Activated T-cell treated with anti-CD3 and anti-CD28 coated beads, Interleukin-2, amount 50 U/mL, for 4 hours (primary cell): ENCODE results near the gene TRIB2. TPM values are rescaled to one million over a fixed set of nuclear protein-coding genes. Genes with fewer than 3 reads are reported as not detected.

ENCODE experiments used
- ATAC-seq, 2 donors: fragments of 200-7000 bp; cut with Tn5 transposase; one replicate each; pipeline ENCODE4 v1.10.0; 2021
- DNase-seq: peaks from one replicate; pipeline ENCODE4 v3.0.0-alpha.2; 2020
- H3K27me3 Mint-ChIP-seq: one replicate; pipeline ENCODE4 v1.8.0; 2021; ENCODE audit warnings: low read depth, mixed read lengths
- H3K36me3 Mint-ChIP-seq: one replicate; pipeline ENCODE4 v1.8.0; 2022; ENCODE audit warnings: mixed read lengths; ENCODE audit not compliant: insufficient read depth
- H3K4me1 Mint-ChIP-seq: one replicate; pipeline ENCODE4 v1.8.0; 2021; ENCODE audit warnings: low read depth, mixed read lengths
- H3K4me3 Mint-ChIP-seq: one replicate; pipeline ENCODE4 v1.8.0; 2021; ENCODE audit warnings: mild to moderate bottlenecking, moderate library complexity, mixed read lengths
- H3K9me3 Mint-ChIP-seq: one replicate; pipeline ENCODE4 v1.8.0; 2021; ENCODE audit warnings: mixed read lengths
- total RNA-seq, 3 donors: library from RNA; stranded (reverse); gene quantifications; one replicate each; pipeline ENCODE4 v1.2.1, GENCODE V29; 2021

Gene TRIB2
- total RNA-seq, 3 donors from 2014 or later, result 8.8 to 13.3 (median 9.8) TPM

GRCh38 chr2:12709207-12709522 is 7.6 kb upstream of the TRIB2 start:
- peaks cover 62% of the 10 kb centered on the region for H3K4me1 Mint-ChIP-seq
- ATAC-seq (peak; percentile 83 to 85), DNase-seq (no peak)
- H3K4me3 Mint-ChIP-seq, result no peak overlapping the region
- H3K27me3 Mint-ChIP-seq, result no peaks in the 10 kb centered on the region
- H3K9me3 Mint-ChIP-seq, result peaks cover 6% of the 10 kb centered on the region
- H3K36me3 Mint-ChIP-seq, result no peaks in the 10 kb centered on the region

- DNase-seq (no peak), ATAC-seq (no peak)
- no peaks in the 10 kb centered on the region for H3K27me3 Mint-ChIP-seq
- H3K9me3 Mint-ChIP-seq, result peaks cover 5% of the 10 kb centered on the region
- H3K4me1 Mint-ChIP-seq, result peaks cover 62% of the 10 kb centered on the region
- H3K4me3 Mint-ChIP-seq, result no peak overlapping the region
- H3K36me3 Mint-ChIP-seq, result no peaks in the 10 kb centered on the region
Observed at GRCh38 chr2:12710301-12710700, 6.4 kb upstream of the TRIB2 start.

- peaks cover 64% of the 10 kb centered on the region for H3K4me1 Mint-ChIP-seq
Observed at GRCh38 chr2:12711339-12711738, 5.4 kb upstream of the TRIB2 start.

GRCh38 chr2:12712881-12713280 is 3.9 kb upstream of the TRIB2 start:
- Mint-ChIP-seq H3K36me3 (no peaks in the 10 kb centered on the region), H3K27me3 (no peaks in the 10 kb centered on the region), H3K4me3 (no peak overlapping the region), H3K4me1 (peaks cover 61% of the 10 kb centered on the region), H3K9me3 (no peaks in the 10 kb centered on the region)
- DNase-seq, result no peak
- ATAC-seq, result no peak

More at GRCh38 chr2:12711339-12711738, 5.4 kb upstream of the TRIB2 start:
- no peaks in the 10 kb centered on the region for H3K27me3 Mint-ChIP-seq
- ATAC-seq (no peak), DNase-seq (no peak)
- H3K4me3 Mint-ChIP-seq, result no peak overlapping the region
- no peaks in the 10 kb centered on the region for H3K36me3 Mint-ChIP-seq
- H3K9me3 Mint-ChIP-seq, result no peaks in the 10 kb centered on the region

GRCh38 chr2:12714391-12715221 is 2.1 kb upstream of the TRIB2 start:
- no peaks in the 10 kb centered on the region for H3K36me3 Mint-ChIP-seq
- no peak for ATAC-seq
- no peaks in the 10 kb centered on the region for H3K9me3 Mint-ChIP-seq
- H3K27me3 Mint-ChIP-seq, result no peaks in the 10 kb centered on the region
- DNase-seq, result no peak
- no peak overlapping the region for H3K4me3 Mint-ChIP-seq
- H3K4me1 Mint-ChIP-seq, result peaks cover 54% of the 10 kb centered on the region

GRCh38 chr2:12715258-12716031 is 1.3 kb upstream of the TRIB2 start:
- Mint-ChIP-seq H3K27me3 (no peaks in the 10 kb centered on the region), H3K4me3 (peak overlapping the region; percentile 91), H3K9me3 (no peaks in the 10 kb centered on the region), H3K4me1 (peaks cover 54% of the 10 kb centered on the region), H3K36me3 (no peaks in the 10 kb centered on the region)
- DNase-seq (no peak), ATAC-seq (no peak)

GRCh38 chr2:12716032-12716281 is 779 bp upstream of the TRIB2 start:
- peak; percentile 29 for ATAC-seq
- Mint-ChIP-seq H3K4me3 (peak overlapping the region; percentile 91), H3K36me3 (no peaks in the 10 kb centered on the region), H3K9me3 (no peaks in the 10 kb centered on the region), H3K27me3 (no peaks in the 10 kb centered on the region), H3K4me1 (peaks cover 54% of the 10 kb centered on the region)
- peak; percentile 79 for DNase-seq

GRCh38 chr2:12717191-12718014 is 667 bp downstream of the TRIB2 start:
- ATAC-seq (peak; percentile 27 to 33), DNase-seq (peak; percentile 45)
- H3K4me1 Mint-ChIP-seq, result peaks cover 57% of the 10 kb centered on the region
- H3K27me3 Mint-ChIP-seq, result no peaks in the 10 kb centered on the region
- H3K9me3 Mint-ChIP-seq, result no peaks in the 10 kb centered on the region
- peak overlapping the region; percentile 92 for H3K4me3 Mint-ChIP-seq
- H3K36me3 Mint-ChIP-seq, result no peaks in the 10 kb centered on the region

GRCh38 chr2:12718015-12718671 is 1.4 kb downstream of the TRIB2 start:
- Mint-ChIP-seq H3K4me3 (peak overlapping the region; percentile 92), H3K27me3 (no peaks in the 10 kb centered on the region), H3K36me3 (peaks cover 3% of the 10 kb centered on the region), H3K4me1 (peaks cover 64% of the 10 kb centered on the region), H3K9me3 (no peaks in the 10 kb centered on the region)
- DNase-seq, result peak; percentile 24
- peak in 1 of 2 donors; percentile 1 for ATAC-seq

GRCh38 chr2:12718711-12719399 is 2.1 kb downstream of the TRIB2 start:
- H3K4me3 Mint-ChIP-seq, result peak overlapping the region; percentile 92
- H3K4me1 Mint-ChIP-seq, result peaks cover 71% of the 10 kb centered on the region
- DNase-seq (peak; percentile 36), ATAC-seq (no peak)
- peaks cover 9% of the 10 kb centered on the region for H3K36me3 Mint-ChIP-seq
- H3K9me3 Mint-ChIP-seq, result no peaks in the 10 kb centered on the region
- H3K27me3 Mint-ChIP-seq, result no peaks in the 10 kb centered on the region

GRCh38 chr2:12719400-12720277 is 2.9 kb downstream of the TRIB2 start:
- no peak for DNase-seq
- Mint-ChIP-seq H3K4me1 (peaks cover 75% of the 10 kb centered on the region), H3K36me3 (peaks cover 15% of the 10 kb centered on the region), H3K9me3 (no peaks in the 10 kb centered on the region), H3K4me3 (peak overlapping the region; percentile 92), H3K27me3 (no peaks in the 10 kb centered on the region)
- ATAC-seq, result no peak

- Mint-ChIP-seq H3K4me1 (peaks cover 75% of the 10 kb centered on the region), H3K36me3 (peaks cover 21% of the 10 kb centered on the region), H3K4me3 (peak overlapping the region; percentile 92), H3K9me3 (no peaks in the 10 kb centered on the region), H3K27me3 (no peaks in the 10 kb centered on the region)
- ATAC-seq (no peak), DNase-seq (no peak)
Observed at GRCh38 chr2:12720278-12720620, 3.5 kb downstream of the TRIB2 start.

- peaks cover 27% of the 10 kb centered on the region for H3K36me3 Mint-ChIP-seq
- peak overlapping the region; percentile 92 for H3K4me3 Mint-ChIP-seq
- ATAC-seq, result no peak
- DNase-seq, result no peak
- peaks cover 75% of the 10 kb centered on the region for H3K4me1 Mint-ChIP-seq
- no peaks in the 10 kb centered on the region for H3K9me3 Mint-ChIP-seq
- H3K27me3 Mint-ChIP-seq, result no peaks in the 10 kb centered on the region
Observed at GRCh38 chr2:12720754-12721378, 4.1 kb downstream of the TRIB2 start.
